K562 (cell line): ENCODE results near the gene SH3BGR. TPM values are rescaled to one million over a fixed set of nuclear protein-coding genes. Genes with fewer than 3 reads are reported as not detected.

Experiments used
- CREB3 ChIP-seq: fragments of 450-650 bp; conservative IDR thresholded peaks from 2 replicates; pipeline ENCODE4 v1.6.1; 2016; ENCODE audit warnings: missing genetic modification characterization, low read depth, mild to moderate bottlenecking, missing compliant biosample characterization, moderate library complexity
- CTCFL ChIP-seq: IDR thresholded peaks from 2 replicates; pipeline ENCODE4 v1.6.1; 2011; ENCODE audit warnings: borderline replicate concordance, low read depth, mild to moderate bottlenecking, moderate library complexity, low read length; ENCODE audit not compliant: insufficient read depth, poor library complexity, severe bottlenecking
- MEIS2 ChIP-seq: fragments of 450-650 bp; IDR thresholded peaks from 2 replicates; pipeline ENCODE4 v1.6.1; 2014; ENCODE audit warnings: mild to moderate bottlenecking; ENCODE audit not compliant: partially characterized antibody
- NCOA6 ChIP-seq: fragments of 450-650 bp; IDR thresholded peaks from 2 replicates; pipeline ENCODE4 v1.6.1; 2017; ENCODE audit warnings: mild to moderate bottlenecking
- NELFE ChIP-seq: IDR thresholded peaks from 2 replicates; pipeline ENCODE4 v1.6.1; 2011; ENCODE audit warnings: mild to moderate bottlenecking; ENCODE audit not compliant: insufficient read depth, insufficient read length
- NONO ChIP-seq, 2 experiments: fragments of 200-400 bp in 1 of 2; fragments of 450-650 bp in 1 of 2; formaldehyde crosslinking in 1 of 2; IDR thresholded peaks; 2 replicates each; pipeline ENCODE4 v1.6.1; 2017; ENCODE audit warnings: low read depth in 2 of 2, mild to moderate bottlenecking in 2 of 2, moderate library complexity in 2 of 2, low read length in 1 of 2
- PHB ChIP-seq: fragments of 250-450 bp; sonication (Bioruptor Pico); IDR thresholded peaks from 2 replicates; pipeline ENCODE4 v1.5.0; 2021
- SP2 ChIP-seq: IDR thresholded peaks from 2 replicates; pipeline ENCODE4 v1.6.1; 2011; ENCODE audit warnings: mild to moderate bottlenecking, low read depth, low read length, moderate library complexity; ENCODE audit not compliant: poor library complexity, severe bottlenecking; ENCODE audit errors: extremely low read depth
- ZBTB1 ChIP-seq: sonication (generic); formaldehyde crosslinking; IDR thresholded peaks from 2 replicates; pipeline ENCODE4 v1.8.1; 2023; ENCODE audit warnings: missing genetic modification reagents, low read depth, mild to moderate bottlenecking, borderline replicate concordance
- ZBTB12 ChIP-seq: fragments of 250-450 bp; sonication (Bioruptor Pico); IDR thresholded peaks from 2 replicates; pipeline ENCODE4 v1.4.0; 2020
- ZNF12 ChIP-seq: sonication (generic); formaldehyde crosslinking; IDR thresholded peaks from 2 replicates; pipeline ENCODE4 v1.4.0; 2020; ENCODE audit warnings: mild to moderate bottlenecking, missing genetic modification reagents
- polyA plus RNA-seq, 8 experiments: library from polyadenylated mRNA; depleted of rRNA in 4 of 8; stranded (reverse) in 5 of 8; unstranded in 3 of 8; fragments of >200 nt; fragmentation: Nextera tagmentation in 2 of 8; fragmentation: Illumina TruSeq in 1 of 8; extraction: Ambion mirVana in 2 of 8; extraction: Trizol in 1 of 8; gene quantifications; 2 replicates each; pipeline versions ENCODE4 v1.2.1 to v1.2.3, GENCODE V29; 2011 to 2014; ENCODE audit warnings: inconsistent platforms in 1 of 8, missing spikeins in 1 of 8
- total RNA-seq, 7 experiments: library from RNA; depleted of rRNA in 6 of 7; stranded (reverse); fragments of >200 nt in 6 of 7; fragmentation: Illumina TruSeq in 2 of 7; extraction: Trizol in 2 of 7; gene quantifications; 2 replicates each; pipeline versions ENCODE4 v1.2.1 to v1.2.3, GENCODE V29; 2011 to 2021; ENCODE audit warnings: low replicate concordance in 1 of 7
- TF ChIP-seq, protein P1 (sequence below): fragments of 250-450 bp; sonication (Bioruptor Pico); IDR thresholded peaks from 2 replicates; pipeline ENCODE4 v1.5.0; 2021; ENCODE audit warnings: mild to moderate bottlenecking, moderate library complexity
- TF ChIP-seq, protein P2 (sequence below): IDR thresholded peaks from 3 replicates; pipeline ENCODE4 v1.6.1; 2011; ENCODE audit warnings: borderline replicate concordance, mild to moderate bottlenecking, moderate library complexity; ENCODE audit not compliant: insufficient read length; ENCODE audit errors: extremely low read depth

SH3BGR gene
- total and polyA plus RNA-seq, 9 of the 15 experiments (the other 6 are each of a cell fraction or from before 2014, with no cell fraction given) = 6.6 to 42.9 (median 25.6) TPM

DNA sequence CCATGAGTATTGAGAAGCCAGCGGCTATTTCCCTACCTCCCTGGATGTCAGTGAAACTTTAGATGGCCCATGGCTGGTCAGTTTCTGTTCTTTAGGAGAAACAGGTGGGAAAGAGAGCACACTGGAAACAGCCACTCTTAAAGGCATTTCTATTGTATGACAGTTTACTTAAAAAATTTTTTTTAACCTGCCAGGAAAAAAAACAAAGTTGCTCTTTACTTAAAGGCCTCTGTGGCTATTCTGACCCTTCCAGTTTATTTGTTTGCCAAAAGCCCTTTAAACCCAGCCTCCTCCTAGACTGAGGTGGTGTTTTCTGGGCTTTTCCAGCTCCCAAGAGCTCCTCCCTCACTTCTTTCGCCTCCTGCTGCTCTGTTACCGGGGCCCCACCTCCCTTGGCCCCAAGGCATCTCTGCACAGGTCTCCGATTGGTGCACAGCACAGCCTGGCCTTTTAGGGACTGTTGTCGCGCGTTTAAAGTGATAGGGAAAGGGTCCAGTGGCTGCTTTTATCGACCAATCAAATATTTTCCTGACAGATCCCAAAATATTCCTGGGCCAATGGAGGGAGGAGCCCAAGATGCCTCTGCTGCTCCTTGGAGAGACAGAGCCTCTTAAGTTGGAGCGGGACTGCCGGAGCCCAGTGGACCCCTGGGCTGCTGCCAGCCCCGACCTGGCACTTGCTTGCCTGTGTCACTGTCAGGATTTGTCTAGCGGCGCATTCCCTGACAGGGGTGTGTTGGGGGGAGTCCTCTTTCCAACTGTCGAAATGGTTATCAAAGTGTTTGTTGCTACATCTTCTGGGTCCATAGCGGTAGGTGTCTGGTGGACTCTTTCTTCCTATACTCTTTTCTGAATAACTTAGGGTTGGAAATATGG, at the start of gene SH3BGR (continued):
- TF ChIP-seq CREB3 (tag) = no peak; the same call in 1 of the 2 replicates
- no peak for TF ChIP-seq NELFE
- no peak for TF ChIP-seq ZBTB1 (CRISPR knock-in tag)
- TF ChIP-seq CTCFL = no peak
- TF ChIP-seq ZBTB12 = no peak
- no peak for TF ChIP-seq PHB (CRISPR knock-in tag)
- peak; percentile 62 for TF ChIP-seq MEIS2
- no peak for TF ChIP-seq NONO (IDR thresholded peaks at IDR 0.05; ENCODE audit: low read depth in 2 of 2, low read length in 1 of 2)
- TF ChIP-seq, protein P1, sequence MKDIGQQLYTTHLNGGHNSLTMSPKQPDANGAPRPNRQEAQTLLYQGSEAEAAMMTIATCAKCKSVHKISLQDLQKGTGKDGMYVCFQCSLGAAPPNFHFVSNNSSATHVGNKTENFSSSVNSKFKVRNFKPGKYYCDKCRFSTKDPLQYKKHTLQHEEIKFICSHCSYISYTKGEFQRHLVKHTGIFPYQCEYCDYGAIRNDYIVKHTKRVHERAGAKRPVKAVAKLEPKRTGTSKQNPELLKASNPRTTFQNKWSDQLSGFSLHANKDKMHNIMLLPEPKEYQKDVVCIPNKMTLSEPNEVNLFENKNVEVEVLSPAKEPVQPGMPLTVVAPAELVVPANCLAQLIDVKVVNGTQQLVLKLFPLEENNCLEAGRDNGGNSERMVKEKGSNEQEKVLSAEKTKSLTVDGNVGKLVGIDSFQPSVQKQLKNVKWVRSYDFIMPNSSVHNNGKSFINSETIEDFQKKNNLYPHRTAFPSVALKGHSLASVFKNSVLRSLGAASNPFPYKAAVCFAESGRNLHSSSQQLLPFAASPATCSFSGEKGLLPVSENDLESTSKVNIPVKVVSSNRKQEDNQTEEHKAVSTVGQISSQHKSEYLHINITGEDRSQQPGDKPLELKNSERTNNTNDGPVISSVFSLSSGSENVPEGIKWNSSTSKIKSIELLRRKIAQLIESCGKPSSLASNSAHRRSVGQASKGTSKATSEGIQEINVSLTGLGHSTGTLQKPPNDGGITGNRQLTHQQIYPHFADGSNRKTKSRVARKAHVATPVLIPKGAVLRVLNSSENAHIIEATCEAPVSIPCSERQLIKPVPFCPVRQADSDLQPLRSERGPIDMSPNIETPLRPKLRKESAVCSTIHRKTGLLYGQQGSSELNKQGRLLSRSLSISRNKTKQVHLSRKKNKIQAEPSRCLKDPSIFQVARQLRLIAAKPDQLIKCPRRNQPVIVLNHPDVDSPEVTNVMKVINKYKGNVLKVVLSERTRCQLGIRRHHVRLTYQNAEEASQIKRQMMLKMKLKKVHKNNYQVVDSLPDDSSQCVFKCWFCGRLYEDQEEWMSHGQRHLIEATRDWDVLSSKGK = no peak
- no peak for TF ChIP-seq NCOA6
- TF ChIP-seq SP2 = no peak
- TF ChIP-seq, protein P2, sequence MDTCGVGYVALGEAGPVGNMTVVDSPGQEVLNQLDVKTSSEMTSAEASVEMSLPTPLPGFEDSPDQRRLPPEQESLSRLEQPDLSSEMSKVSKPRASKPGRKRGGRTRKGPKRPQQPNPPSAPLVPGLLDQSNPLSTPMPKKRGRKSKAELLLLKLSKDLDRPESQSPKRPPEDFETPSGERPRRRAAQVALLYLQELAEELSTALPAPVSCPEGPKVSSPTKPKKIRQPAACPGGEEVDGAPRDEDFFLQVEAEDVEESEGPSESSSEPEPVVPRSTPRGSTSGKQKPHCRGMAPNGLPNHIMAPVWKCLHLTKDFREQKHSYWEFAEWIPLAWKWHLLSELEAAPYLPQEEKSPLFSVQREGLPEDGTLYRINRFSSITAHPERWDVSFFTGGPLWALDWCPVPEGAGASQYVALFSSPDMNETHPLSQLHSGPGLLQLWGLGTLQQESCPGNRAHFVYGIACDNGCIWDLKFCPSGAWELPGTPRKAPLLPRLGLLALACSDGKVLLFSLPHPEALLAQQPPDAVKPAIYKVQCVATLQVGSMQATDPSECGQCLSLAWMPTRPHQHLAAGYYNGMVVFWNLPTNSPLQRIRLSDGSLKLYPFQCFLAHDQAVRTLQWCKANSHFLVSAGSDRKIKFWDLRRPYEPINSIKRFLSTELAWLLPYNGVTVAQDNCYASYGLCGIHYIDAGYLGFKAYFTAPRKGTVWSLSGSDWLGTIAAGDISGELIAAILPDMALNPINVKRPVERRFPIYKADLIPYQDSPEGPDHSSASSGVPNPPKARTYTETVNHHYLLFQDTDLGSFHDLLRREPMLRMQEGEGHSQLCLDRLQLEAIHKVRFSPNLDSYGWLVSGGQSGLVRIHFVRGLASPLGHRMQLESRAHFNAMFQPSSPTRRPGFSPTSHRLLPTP = no peak
- no peak for TF ChIP-seq ZNF12 (CRISPR knock-in tag)
